ELR (cell line): Measurements from ENCODE around the gene SIRPA.
"Not testable (repeated sequence)": the region's sequence is repeated elsewhere in the genome, so short reads cannot be mapped to it uniquely, and the experiment has no call there.

Experiments used
- DNase-seq: peaks from one replicate; pipeline ENCODE4 v3.0.0-alpha.2; 2015; ENCODE audit warnings: low read depth

The SIRPA gene

DNA sequence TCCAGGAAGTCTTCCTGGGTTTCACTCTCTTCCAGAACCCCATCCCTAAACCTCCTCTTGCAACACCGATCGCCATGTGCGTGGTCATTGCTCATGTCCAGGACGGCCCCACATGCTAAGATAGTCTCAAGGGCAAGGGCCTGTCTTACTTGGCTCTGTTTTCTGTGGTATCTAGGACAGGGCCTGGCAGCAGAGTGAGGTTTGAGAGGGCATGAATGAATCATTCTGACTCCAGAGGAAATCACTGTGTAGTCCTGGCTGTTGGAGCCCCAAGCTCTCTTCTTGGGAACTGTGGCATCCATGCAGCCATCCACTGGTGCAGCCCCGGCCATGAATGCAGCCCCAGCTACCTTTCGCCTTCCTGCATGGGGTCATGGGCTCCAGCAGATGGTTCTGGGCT, 12.4 kb downstream of the SIRPA start:
- DNase-seq, result peak; percentile 17

DNA sequence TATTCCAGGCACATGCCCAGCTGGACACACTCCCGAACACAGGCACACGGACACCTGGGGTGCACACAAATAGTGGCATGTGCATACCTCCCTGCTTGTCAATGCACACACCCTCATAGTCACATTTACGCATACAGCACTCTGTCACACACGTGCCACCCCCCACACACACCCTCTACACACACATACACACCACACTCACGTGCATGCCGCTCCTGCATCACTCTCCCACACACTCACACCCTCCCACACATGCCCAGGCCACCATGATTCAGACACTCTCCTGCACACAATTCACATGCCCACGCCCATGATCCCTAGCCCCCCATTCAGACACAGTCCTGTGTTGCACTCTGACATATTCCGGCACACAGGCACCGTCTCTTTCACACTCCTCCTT, 13.0 kb downstream of the SIRPA start:
- DNase-seq, result no peak

GRCh38 chr20:1909097-1909496, 13.9 kb downstream of the SIRPA start:
- no peak for DNase-seq

DNA sequence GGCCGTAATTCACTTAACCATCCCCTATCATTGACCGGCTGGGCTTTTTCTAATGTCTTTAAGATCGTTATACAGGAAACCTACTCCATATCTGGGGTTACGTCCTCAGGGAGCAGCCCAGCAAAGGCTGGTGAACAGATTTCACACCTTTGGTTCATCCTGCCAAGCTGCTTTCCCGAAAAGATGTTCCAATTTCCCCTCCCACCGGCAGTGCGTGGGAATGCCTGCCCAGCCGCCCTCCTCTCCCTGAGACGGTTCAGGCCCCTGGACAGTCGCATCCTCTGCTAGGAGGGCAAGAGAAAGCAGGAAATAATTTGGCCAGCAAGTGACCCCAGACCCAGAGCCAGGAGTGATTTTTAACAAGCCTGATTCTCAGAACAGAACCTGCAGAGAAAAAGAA, 16.3 kb downstream of the SIRPA start:
- DNase-seq, result no peak

DNA sequence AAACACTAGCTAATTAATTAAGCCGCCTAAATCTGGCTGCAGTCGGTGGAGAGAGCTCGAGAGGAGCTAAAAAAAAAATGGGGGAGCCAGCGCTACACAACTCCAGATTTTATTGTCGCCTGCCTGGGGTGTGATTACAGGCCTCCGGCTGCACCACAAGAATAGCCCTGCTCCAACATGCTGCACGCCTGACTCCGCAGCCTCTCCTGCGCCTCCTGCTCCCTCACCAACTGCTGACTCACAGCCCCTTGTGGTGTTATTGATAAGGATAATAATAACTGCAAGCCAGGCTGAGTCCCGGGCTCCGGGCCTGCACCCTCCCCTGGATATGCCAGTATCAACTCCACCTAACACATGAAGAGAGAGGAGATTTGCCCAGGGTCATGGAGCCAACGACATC, 16.8 kb downstream of the SIRPA start:
- DNase-seq, result no peak

DNA sequence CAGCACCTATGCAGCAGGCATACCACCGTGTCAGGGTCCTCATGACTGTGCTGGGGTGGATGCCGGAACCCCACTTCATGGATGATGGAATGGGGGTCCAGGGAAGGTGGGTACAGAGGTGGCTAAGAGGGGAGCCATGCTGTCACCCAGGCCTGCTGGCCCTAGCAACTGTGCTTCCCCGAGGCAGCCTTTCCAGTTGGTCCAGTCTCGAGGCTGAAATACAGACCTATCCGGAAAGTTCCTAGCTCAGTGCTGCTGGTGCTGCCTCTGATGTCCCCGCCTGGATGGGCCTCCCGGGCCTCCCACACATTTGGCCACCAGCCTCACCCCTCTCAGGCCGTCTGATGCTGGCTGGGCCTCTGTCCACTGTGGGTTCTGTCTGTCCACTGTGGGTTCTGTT, 17.4 kb downstream of the SIRPA start:
- no peak for DNase-seq

- not testable (repeated sequence) for DNase-seq
These were observed 20.0 kb downstream of the SIRPA start for GRCh38 chr20:1915233-1915632.

- DNase-seq, result no peak
These were observed 20.5 kb downstream of the SIRPA start for GRCh38 chr20:1915725-1916124.

DNA sequence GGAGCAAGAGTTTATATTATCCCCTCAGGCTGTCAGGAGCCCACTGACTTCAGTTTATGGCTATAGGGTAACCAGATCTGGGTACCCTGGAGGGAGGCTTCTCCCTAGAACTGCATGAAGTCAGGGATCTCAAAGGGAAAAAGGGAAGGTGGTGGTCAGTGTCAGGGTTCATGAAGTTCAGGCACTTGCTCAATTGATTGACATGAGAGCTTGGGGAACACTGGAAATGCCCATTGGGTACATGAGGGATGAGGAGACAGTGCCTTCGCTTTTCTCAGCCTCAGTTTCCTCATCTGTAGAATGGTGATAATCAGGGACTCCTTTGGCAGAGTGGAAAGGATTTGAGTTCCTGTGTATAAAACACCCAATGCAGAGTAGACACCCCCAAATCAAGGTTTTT, 22.6 kb downstream of the SIRPA start:
- DNase-seq, result no peak

GRCh38 chr20:1918491-1919165, 23.4 kb downstream of the SIRPA start:
- DNase-seq, result no peak

GRCh38 chr20:1920252-1920651, 25.0 kb downstream of the SIRPA start:
- no peak for DNase-seq

DNA sequence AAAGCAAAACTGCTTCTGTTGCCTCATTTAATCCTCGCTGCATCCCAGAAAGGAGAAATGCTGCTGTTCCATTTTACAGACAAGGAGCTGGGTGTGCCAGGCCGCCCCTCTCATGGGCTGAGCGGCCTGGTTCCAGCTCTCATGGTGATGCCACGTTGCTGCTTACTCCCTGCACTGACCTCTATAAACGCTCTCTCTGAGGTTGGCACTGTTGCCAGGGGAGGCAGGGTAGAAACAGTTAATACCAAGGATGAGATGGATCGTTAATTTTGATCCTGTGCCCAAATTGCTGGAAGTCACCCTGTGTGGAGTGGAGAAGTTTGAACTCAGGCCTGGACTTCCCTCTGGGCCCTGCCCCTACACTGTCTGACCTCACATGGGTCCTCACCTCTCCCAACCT, 25.6 kb downstream of the SIRPA start:
- no peak for DNase-seq

DNA sequence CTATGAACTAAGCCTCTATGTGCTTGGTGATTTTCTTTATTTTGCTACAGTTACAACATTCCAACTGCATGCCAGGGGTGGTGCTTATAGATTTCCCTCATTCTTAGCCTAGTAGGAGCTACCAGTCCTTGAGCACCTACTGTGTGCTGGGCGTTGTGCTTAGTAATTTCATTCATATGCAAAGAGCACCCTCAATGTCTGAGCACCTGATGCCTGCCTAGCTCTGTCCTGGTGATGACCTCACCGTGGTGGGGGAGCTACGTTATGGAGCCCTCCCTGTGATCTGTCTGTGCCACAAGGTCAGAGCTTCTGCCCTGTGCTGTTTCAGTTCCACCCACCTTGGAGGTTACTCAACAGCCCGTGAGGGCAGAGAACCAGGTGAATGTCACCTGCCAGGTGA, 26.8 kb downstream of the SIRPA start:
- DNase-seq, result not testable (repeated sequence)

GRCh38 chr20:1922786-1923185, 27.6 kb downstream of the SIRPA start:
- DNase-seq, result no peak

DNA sequence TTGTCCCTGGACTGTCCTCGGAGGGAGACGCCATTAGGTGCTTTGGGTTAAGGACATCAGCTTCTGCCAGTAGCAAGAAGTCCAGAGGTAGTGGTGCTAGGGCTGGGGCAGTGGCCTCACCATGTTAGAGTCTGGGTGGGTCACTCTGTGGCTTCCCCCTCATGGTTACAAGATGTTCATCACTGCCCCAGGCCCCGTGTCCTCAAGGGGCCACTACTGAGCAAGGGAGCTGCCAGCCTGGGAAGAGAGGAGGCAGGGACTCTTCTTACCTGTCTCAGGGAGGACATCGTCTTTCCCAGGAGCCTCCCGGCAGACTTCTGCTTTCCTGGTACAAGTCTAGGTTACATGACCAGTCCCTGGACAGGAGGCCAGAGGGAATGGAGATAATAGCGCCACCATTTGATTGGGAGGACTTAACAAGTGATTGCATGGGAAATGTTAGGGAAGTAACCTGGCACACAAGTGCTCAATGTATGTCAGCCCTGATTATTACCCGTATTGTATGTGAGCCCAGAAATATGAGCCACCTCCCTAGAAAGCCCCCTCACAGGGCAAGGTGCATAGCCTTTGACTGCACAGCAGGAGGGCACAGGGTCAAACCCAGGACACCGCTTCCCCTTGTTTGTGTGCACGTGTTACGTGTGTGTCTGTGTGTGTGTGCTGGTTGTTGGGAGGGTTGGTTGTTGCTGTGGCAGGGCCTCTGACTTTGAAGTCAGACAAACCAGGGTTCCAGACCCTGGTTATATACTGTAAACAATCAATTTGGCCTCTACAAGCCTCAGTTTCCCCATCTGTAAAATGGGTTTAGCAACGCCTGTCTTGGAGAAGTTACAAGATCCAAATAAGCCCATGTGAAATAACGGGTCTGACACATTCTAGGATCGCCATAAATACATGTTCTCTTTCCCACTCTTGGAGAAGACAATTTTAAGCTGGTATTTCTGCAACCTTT, 30.0 kb downstream of the SIRPA start:
- no peak for DNase-seq

- no peak for DNase-seq
These were observed 31.0 kb downstream of the SIRPA start for GRCh38 chr20:1926237-1926636.

DNA sequence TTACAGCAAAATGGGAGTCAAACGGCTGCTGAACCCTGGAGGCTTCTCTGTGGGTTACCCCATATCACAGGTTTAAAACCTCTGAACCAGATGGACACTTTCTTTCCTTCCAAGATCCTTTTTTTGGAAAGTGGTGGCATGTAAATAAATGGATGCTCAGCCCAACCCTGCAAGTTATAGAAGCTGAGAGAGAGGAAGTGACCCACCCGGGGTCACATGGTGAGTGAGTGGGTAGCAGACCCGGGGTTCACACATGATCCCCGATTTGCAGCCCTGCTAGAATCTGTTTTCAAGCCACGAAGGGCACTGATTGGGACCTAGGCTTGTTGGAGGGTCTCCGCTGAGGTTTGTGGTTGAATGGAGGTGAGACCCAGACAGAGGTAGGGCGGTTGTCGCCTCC, 32.0 kb downstream of the SIRPA start:
- no peak for DNase-seq

DNA sequence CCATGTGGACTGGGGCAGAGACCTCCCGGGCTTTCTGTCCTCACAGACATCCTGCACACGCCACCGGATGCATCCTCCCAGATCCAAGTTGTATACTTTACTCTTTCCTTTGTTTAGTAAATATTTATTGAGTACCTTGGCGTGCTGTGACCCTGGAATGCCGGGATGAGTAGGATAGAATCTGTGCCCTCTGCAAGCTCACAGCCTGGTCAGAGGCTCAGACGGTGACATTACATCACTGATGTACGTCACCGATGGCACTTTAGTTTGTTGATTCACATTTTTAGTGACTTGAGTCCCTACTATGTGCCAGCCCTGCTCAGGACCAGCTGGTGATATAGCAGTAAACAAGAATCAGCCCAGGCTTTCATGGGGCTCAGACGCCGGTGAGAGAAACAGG, 32.9 kb downstream of the SIRPA start:
- DNase-seq, result no peak

DNA sequence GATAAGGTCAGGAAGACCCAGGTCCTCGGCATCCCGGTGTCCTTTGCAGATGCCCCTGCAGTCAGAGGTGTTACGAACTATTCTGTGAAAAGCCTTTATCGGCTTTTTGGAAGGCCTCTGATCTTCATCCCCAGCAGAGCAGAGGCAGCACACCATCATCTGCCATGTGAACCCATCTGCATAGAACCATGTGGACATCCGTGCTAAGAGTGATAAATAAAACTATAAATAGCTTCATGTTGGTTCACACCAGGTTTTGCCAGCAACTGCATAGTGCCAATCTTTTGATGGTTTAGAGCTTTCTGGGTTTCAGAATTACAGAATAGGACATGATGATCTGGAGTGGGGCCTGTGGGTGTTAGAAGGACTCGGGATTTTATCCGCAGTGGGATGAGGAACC, 33.6 kb downstream of the SIRPA start:
- no peak for DNase-seq

DNA sequence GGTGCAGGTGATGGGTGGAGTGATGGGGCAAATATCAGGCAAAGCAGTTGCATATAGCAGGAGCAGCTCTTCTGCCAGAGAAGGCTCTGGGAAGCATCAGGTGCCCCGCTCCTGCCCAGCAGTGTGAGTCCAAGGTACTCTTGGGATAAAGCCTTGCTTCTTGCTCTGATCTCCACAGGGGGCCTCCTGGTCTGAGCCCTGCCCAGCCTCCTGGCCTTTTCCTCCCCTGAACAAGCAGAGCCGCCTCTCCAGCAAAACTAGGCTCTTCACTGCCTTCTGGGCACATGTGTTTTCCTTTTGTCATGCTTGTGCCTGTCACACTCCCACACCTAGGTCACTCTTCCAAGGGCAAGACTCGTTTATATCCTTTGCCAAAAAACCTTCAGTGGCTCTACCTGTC, 34.3 kb downstream of the SIRPA start:
- no peak for DNase-seq

DNA sequence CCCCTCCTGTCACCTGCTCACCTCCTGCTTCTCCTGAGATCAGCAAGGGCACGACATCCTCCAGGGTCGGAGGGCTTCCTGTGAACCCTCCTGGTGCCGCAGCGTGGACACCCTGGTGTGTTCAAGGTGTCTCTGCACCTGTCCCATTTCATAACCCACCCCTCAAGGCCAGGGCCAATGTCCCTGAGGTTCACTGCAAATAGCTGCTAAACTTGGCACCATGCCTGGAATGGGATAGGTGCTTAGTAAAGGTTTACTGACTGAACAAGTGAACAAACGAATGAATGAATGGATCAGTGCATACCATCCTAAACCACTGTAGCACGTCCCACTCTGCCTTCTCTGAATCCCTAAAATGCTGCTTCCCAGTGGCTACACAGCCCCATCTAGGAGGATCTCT, 35.0 kb downstream of the SIRPA start:
- no peak for DNase-seq

- DNase-seq, result no peak
These were observed 36.6 kb downstream of the SIRPA start for GRCh38 chr20:1931830-1932229.

- no peak for DNase-seq
These were observed 37.8 kb downstream of the SIRPA start for GRCh38 chr20:1932971-1933370.

- DNase-seq, result no peak
These were observed 38.3 kb downstream of the SIRPA start for GRCh38 chr20:1933465-1933870.
